HL-60/S4 (cell line): ENCODE results near the gene HS3ST3B1.

Source experiments
- in situ Hi-C: fragments of 300-500 bp; cut with MboI; formaldehyde crosslinking; loops from 2 replicates; pipeline ENCODE4 v1.14.3; 2022; ENCODE audit warnings: low sequenced_read_pairs

HS3ST3B1 gene

GRCh38 chr17:14318109-14318917 is 17.4 kb downstream of the HS3ST3B1 start:
- in situ Hi-C loops, result loop anchor here (25.0 kb wide), 1 partner anchor 731 kb away; no protein-coding TSS in a partner anchor

DNA sequence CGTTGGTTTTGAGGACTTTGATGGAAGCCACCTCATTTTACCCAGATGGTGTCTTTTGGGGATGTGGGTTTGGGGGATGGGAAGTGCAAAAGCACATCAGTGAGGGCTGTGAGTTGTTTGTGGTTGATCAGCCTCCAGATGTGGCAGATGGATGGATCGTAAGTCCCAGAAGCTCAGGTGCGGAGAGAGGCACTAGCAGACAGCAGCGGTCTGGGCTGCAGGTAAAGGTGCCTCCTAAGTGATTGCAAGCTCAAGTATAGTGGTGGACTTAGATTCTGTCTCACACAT is 18.0 kb downstream of the HS3ST3B1 start:
- in situ Hi-C loops, result loop anchor here (25.0 kb wide), 1 partner anchor 732 kb away; no protein-coding TSS in a partner anchor

- in situ Hi-C loops, result loop anchor here (25.0 kb wide), 1 partner anchor 733 kb away; no protein-coding TSS in a partner anchor
Measured at GRCh38 chr17:14320098-14320497, 19.2 kb downstream of the HS3ST3B1 start.

DNA sequence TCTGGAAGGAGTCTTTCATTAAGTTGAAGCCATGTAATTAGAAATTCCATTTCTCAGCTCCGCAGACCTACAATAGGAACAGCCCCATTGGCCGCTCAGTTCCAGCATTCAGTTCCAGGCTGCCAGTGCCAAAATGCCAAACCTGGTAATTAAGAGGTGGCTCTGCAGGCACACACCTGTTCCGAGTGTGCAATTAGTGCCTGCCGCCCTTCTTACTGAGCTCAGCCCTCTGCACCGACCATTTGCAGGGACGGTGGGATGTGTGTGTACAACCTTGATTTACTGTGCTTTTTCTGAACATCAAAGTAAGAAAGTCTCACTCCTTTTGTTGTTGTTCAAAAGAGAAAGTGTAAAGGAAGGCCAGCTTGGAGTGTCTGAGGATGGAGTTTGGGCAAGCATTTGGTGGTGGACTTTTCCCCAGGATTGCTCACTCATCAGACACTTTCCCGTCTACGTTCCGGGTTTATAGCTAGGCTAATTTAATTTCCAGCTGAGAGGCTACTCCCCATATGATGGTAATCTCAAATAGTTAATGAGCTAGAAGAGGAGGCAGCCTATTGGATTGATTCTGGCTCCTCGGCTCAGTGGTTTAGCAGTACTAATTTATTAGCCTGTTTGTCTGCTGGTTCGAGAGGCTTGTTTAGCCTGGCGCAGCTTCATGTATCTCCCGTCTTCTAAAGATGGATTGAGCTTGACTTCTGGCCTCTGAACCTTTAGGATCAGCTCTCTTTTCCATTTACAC is 20.0 kb downstream of the HS3ST3B1 start:
- in situ Hi-C loops, result loop anchor here (25.0 kb wide), 1 partner anchor 734 kb away; no protein-coding TSS in a partner anchor

DNA sequence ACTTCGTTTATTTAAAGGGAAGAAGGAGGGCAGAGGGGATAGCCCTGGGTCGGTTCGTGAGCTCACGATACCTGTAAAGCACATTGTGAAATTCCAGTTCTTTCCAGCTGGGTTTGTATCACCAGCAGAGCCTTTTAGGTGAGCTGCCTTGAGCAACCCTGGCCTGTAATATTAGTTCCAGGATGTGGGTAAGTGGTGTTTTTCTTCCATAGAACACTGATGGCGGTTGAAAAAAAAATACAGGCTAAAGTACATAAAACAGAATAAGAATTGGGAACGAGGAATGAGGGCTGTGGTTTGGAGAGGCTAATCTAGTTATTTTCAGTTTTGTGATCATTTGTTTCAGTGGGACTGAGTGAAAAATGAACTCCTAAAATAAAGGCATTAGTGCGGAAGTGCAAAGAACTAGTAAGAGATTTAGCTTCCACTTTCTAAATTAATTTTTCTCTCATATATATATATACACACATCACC is 20.6 kb downstream of the HS3ST3B1 start:
- in situ Hi-C loops, result loop anchor here (25.0 kb wide), 1 partner anchor 734 kb away; no protein-coding TSS in a partner anchor

DNA sequence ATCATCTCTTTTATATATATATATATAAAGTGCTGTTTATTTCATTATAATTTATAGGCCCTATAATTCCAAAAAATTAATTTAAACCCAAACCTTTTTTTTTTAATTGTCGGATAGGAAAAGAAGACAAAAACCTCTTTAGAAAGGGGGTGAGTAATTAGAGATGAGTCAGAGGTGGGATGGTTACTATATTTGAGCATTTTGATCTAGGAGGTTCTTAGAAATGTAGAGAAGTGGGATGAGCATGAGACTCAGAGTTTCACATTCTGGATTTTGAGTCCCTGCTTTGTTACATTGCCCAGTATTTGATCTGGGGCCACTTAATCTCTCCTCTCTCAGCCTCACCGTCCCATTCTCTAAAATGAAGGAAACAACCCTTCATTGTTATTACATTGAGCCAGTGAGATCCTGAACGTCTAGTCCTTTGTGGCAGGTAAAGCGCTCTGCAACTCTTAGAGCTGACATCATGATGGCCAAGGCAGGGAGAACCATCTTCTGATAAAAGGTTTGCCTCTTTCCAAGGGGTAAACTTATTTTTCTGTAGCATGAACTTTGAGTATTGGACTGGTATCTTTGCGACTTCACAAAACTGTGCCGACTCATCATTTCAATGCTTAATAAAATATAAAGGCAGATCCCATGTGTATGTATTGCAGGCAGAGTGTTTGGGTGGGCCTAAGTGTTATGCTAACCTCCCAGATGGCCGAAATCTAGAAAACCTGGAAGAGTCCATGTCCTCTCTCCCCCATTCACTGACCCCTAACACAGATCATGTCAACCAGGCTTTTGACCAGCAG is 21.3 kb downstream of the HS3ST3B1 start:
- in situ Hi-C loops, result loop anchor here (25.0 kb wide), 1 partner anchor 735 kb away; no protein-coding TSS in a partner anchor

DNA sequence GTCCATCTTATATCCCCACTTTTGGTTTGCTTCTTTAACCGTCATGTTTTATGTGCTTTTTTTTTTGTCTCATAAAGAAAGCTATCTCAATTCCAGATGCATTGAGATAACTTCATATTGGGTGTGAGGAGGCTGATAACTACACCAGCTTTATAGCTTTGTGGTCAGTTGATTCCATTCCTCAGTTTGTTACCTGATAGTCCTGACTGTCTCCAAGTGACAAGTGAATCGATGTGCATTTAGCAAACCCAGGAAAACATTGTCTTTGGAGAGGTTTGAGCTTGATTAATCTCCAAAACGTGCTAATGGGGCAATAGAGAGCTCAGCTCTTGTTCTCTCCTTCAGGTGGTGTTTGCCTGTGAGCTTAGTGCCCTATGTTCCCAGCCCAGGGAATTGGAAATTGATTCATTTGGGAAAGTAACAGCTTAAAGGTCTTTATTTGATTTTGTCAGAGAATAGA is 22.7 kb downstream of the HS3ST3B1 start:
- in situ Hi-C loops, result loop anchor here (25.0 kb wide), 1 partner anchor 736 kb away; no protein-coding TSS in a partner anchor

- in situ Hi-C loops, result no loop called here
Measured at GRCh38 chr17:14325618-14326167, 24.8 kb downstream of the HS3ST3B1 start.

DNA sequence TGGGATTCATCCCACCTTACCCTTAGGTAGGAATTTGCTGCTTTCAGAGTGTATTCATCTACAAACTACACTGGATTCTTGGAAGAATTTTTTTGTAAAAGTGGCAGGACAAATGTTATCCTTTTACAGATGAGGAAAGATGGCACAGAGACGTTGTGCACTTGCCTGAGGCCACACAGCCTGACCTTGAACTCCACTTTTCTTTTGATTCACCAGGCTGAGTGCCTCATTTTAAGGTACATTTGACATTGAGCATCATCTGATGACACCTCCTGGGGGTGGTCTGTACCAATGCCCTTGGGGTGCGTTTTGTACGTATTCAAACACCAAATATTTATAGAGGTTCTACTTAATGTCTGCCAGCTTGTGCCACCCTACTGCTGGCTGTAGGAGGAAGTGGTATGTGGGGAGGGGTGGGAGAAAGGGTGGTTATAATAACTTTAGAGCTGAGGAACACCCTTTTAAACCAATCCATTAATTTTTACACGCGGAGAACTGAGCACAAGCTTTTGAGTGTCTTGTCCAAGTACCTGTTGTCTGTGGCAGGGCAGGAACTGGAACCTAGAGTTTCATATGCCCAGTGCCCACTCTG is 29.1 kb downstream of the HS3ST3B1 start:
- in situ Hi-C loops, result no loop called here

DNA sequence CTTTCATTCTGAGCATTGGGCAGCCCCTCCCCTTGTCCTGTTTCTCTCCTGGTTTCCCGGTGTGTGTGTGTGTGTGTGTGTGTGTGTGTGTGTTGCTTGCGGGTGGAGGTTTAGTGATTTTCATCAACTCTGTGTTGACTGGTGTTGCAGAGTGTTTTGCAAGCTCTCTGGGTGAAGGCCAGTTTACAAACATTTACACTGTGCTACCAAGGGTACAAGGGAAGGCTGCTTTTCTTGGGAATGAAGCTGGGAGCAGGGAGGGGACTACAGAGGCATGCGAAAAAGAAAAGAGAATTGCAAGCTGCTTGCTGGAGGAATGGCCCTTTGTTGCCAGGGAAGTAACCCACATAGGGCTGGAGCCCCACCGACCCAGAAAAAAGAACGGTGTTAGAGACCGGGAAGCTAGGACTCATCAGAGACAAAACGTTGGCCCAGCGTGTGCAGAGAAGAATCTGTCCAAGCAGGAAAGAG is 29.6 kb downstream of the HS3ST3B1 start:
- in situ Hi-C loops, result no loop called here

DNA sequence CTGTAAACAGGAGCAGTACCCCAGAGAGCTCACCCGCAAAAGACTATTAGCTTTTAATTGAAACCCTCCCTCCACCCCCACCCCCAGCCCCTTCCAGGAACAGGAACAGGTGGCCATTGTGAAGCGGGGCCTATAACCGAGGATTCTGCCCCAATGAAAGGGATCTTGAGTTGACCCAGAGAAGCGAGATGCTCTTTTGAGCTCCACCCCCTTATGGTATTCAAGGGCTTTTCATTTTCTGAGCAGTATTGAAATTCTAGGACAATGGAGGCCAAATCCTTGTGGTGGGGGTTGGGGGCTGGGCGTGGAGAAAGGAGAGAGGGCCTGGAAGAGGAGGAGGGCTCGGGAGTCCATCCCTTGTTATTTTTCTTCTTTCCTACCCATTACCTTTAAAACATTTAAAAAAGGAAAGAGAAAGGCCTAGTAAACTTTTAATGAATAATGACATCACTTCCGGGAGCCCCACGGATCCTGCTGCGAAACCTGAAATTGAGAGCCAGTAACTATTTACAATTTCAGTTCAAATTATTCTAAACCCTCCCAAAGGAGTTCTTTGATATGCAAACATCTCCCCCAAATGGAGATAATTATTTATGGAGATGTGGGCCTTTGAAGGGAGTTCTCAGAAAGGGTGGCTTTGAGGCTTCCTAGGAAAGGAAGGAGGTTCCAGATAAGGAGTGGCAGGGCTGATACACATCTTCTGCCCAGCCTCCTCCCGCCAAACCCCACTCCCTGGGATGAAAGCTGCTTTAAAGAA is 30.5 kb downstream of the HS3ST3B1 start:
- in situ Hi-C loops, result no loop called here

DNA sequence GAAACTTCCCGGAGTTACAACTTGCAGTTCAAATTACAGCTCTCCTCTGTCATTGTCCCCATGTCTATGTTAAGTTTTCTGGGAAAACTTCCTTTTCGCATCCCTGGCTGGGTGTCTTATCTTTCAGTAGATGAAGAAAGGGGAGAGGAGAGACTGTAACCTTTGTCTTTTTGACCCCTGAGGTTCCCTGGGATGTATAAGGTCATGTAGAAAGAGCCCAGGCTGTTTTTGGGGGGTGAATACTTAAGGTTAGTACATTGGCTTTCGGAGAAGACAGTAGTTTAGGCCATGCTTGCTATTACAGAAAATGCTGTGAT is 31.1 kb downstream of the HS3ST3B1 start:
- in situ Hi-C loops, result no loop called here

- in situ Hi-C loops, result no loop called here
Measured at GRCh38 chr17:14332331-14332730, 31.4 kb downstream of the HS3ST3B1 start.

DNA sequence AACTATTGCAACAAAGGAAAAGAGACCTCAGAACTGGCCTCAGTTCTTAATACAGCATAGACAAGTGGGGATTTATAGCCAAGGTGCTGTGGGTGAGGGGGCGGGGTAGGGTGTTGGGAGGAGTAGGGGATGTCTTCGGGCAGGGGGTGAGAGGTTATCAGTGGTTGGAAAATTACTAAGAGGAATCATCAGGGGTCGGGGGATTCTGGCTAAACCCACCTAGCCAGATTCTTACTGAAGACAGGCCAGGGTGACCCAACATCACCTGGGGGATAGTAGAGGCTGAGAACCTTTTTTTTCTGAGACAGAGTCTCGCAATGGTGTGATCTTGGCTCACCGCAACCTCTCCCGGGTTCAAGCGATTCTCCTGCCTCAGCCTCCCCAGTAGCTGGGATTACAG is 32.6 kb downstream of the HS3ST3B1 start:
- in situ Hi-C loops, result no loop called here

GRCh38 chr17:14334276-14334840 is 33.5 kb downstream of the HS3ST3B1 start:
- in situ Hi-C loops, result no loop called here

- in situ Hi-C loops, result no loop called here
Measured at GRCh38 chr17:14334919-14335318, 34.0 kb downstream of the HS3ST3B1 start.

DNA sequence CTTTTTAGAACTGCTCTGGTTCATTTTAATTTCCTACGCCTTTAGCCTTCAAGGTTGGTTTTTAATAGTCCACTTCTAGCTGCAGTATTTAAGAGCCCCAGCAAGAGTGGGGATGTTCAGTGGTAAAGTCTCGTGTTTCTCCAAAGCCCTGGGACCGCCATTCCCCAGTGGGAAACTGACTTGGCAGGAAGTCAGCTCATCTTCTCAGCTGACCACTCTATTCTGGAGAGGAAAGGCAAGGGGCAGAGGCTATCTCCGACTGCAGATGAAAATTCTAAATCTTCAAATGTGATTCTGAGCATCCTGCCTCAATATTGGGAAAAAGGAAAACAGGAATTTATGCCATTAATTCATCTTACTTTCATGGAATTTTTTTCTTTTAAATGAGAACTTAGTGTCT is 35.5 kb downstream of the HS3ST3B1 start:
- in situ Hi-C loops, result no loop called here

GRCh38 chr17:14337596-14338079 is 36.8 kb downstream of the HS3ST3B1 start:
- in situ Hi-C loops, result no loop called here
